GDM1 (cell line): Measurements from ENCODE around the gene EPAS1.

ENCODE experiments used
- DNase-seq: peaks from one replicate; lab custom pipeline; 2025; lab: John Stamatoyannopoulos, UW

Gene EPAS1

DNA sequence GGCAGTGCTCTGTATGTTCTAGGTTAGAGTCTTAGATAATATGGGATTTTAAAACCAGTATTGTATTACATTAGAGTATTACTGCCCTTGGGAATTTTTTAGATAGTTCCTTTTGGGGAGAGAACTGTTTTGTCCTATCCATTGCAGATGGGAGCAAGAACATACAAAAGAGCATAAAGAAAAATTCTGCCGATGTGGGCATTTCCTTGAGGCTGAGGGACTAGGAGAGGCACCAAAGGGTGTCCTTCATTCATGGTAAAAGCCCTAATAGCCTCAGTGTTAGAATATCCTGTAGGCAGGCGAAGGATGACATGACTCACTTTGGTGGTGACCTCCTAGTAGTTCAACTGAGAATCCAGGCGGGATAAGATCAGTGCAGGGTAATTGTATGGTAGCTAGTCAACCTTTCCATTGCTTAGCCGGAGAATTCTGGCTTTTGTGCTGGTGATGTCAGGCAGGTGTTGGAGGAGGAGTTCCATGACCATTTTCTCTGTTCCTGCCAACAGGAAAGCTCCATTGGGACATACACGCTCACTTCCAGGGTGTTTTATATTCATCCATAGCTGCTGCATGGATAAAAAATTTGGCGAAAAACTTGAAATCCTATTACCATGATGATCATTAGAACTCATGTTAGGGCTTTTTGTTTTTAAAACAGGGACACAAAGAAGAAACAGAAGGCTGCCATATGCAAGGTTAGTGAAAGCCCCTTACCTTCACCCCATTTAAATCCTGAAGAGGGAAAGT is 28.1 kb downstream of the EPAS1 start:
- no peak for DNase-seq

DNA sequence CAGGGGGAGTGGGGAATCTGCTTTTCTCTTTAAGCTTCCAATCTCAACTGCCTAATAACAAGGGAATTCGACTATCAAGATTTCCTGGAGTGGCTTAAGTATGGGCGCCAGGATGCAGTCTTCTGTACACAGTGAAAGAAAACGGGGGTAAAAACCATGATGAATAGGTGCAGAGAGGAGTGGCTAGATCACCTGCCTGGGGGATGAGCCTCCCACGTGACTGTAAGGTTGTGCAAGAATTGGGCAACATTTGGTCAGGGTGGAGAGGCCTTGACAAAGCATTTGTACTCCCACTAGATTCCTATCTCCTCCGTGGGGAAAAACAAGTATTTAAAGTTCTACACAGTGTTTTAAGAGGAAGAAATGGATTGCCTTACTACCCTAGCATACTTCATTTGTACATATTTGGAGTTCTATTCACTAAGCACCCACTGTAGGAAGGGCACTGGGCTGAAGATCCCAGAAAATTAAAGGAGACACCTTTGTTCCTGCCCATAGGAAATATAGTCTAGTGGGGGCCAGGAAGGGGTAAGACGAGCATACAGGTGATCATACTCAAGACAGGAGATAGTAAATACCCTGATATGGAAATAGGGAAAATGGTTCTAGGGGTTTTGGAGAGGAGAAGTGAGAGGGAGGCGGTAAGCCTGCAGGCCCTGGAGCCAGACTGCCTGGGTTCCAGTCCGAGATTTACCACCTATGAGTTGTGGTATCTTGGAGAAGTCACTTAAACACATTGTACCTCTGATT is 29.2 kb downstream of the EPAS1 start:
- no peak for DNase-seq

DNA sequence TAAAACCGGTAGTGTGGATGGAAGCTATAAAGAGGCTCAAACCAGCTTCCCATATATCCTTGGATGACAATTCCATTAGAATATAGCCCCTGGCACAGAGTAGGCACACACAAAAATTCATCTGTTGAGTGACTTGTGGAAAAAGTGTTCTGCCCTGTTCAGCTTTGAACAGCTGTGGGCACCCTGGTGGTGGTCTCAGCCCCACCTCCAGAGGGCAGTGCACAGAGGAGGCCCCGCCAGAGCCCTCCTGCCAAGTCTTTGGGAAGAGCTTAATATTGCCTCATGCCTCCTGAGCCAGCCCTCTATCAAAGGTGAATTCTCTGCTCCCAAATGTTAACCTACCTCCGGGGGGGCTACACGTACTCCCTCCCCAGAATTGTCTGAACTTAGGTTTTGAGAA is 30.4 kb downstream of the EPAS1 start:
- no peak for DNase-seq

DNA sequence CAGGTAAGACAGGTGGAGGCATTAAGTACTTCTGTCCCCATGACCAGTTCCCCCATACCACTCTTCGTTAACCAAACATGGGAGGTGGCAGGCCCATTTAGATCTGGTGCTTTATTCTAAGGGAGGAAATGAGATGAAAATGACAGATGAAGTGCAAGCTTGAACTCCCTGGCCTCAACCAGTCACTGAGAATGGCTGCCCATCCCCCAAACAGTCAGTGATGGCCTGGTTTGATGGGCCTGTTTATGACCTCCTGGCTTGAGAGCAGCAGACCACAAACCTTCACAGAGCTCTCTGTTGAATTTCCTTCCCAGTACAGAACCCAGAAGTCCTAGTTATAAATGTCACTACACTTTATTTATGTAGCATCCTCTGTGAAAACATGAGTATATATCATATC is 31.1 kb downstream of the EPAS1 start:
- no peak for DNase-seq

DNA sequence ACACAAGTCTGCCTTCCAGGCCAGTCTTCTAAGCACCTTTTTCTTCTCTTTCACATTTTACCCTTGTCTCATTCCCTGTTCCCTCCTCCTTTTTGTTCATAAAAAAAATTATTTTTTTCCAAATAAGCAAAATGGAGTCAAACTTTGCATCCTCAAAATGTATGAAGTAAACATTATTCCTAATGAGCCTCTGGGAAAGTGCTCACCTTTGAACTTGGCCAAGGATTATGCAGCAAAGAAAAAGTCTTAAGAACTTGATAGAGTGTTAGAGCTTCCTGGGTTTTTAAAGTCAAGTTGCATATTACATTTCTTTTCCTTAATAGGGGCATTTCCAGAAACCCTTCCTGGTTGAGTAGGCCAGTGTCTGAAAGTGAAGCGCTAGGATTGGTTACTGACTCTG is 31.6 kb downstream of the EPAS1 start:
- no peak for DNase-seq

DNA sequence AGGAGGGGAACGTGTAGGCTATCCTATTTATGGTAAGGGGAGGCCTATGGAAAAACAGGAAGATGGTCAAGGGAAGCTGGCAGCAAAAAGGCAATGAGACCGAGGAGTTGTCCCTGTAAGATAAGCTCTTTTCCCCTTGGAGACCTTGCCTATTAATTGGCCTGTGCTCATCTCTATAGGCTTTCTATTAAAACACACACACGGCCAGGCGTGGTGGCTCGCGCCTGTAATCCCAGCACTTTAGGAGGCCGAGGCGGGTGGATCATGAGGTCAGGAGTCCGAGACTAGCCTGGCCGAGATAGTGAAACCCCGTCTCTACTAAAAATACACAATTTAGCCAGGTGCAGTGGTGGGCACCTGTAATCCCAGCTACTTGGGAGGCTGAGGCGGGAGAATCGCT is 32.1 kb downstream of the EPAS1 start:
- no peak for DNase-seq

DNA sequence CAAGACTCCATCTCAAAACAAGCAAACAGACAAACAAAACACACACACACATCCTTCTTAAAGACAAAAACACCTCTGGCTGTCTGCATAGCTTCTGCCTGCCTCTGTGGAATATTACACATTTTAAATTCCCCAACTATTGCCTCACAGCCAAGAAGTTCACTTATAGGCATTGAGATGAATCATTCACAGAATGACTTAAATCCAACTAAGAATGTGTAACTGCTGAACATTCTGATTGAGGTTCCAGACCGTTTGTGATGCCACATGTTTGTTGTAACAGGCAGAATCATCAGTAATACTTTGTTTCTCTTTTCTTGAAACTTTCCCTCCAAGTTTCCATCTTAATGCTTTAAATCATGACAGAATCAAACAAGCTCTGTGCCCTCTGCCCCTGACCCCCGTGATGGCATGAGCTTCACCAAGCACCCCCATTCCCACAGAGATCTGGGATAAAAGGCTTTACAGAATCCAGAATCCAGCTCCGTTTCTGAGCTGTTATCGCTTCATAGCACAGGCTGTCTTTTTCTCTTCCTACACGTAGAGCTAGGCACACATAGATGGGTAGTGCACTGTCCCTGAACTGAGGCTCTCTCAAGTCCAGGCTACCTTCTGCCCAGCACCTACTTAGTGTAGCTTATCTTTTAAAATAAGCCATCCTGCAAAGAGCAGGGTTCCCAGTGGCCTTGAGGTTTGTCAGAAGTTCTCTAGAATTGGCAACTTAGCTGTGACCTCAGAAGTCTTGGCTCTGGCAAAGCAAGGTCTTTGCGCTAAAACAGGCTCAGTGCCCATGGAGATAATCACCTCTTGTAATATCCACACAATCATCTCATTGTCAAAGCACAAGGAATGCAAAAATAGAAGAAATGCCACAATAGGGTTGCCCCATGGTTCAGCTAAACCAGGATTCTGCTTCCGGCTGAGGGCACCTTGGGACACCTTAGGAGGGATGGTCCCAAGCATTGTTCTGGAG is 32.9 kb downstream of the EPAS1 start:
- no peak for DNase-seq

DNA sequence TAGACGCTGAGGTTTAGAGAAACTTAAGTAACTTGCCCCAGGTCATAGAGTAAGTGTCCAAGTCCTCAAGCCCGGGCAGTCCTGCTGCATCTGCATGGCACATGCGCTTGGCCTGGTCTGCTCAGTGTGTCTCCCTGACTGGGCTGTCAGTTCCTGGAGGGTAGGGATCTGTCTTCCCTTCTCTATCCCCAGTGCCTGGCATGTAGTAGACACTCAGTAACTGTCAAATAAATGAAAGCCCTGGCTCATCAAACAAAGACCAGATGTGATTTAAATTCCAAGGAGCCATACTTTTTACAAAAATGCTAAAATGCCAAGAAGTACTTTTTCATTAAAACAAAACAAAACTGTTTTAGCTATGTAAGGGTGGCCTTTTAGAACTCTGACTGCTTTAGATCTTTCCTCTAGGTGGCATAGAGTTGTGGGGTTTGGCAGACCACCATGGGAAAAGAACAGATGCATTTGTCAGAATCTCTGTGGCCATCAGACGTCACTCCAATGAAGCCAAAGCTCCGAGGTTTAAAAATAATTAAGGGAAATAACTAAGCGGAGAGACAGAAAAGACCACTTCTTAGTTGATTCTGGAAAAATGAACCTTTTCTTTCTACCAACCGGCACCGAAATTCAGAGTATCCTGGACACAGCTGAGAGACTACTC is 34.0 kb downstream of the EPAS1 start:
- DNase-seq, result no peak

DNA sequence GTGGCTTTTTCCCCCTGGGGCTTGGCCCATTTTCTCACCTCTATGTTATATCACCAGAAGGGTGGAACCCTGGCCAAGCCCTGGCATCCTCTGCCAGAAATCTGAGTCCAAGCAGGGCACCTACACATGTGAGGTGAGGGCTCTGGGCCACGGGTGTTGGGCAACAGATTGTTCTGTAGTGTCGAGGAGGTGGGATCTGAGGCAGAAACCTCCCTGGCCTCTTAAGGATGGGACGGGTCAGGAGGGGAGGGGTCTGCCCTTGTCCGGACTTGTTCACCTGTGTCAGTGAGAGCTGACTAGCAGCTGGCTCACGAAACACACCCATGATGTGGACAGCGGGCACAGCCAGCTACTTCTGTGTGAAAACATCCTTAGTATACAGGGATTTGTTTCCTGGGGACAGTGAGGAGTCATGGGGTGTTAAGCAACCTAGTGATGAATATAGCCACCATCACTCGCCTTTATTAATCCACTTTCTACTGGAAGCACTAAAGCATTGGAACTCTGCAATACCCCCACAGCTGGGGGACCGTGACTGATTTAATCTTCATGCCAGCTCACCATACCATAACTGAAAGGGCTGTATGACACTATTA is 35.6 kb downstream of the EPAS1 start:
- DNase-seq, result no peak

DNA sequence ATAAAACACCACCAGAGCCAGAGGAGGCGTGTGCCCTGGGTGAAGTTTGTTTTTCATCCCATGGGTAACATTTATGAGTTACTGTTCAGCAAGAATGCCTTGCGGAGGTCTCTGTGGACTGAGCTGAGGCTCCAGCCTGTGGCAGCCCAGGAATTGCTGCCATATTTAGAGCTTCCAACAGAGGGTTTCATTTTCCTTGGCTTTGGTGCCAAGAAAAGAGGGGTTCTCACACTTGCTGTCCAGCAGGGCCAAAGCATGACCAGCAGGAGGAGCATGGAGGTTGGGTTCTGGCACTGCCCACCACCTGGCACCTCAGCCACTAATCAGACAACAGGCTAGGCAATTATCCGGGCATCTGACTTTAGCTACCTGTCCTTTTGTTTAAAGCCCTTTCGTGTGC is 36.7 kb downstream of the EPAS1 start:
- DNase-seq, result no peak

DNA sequence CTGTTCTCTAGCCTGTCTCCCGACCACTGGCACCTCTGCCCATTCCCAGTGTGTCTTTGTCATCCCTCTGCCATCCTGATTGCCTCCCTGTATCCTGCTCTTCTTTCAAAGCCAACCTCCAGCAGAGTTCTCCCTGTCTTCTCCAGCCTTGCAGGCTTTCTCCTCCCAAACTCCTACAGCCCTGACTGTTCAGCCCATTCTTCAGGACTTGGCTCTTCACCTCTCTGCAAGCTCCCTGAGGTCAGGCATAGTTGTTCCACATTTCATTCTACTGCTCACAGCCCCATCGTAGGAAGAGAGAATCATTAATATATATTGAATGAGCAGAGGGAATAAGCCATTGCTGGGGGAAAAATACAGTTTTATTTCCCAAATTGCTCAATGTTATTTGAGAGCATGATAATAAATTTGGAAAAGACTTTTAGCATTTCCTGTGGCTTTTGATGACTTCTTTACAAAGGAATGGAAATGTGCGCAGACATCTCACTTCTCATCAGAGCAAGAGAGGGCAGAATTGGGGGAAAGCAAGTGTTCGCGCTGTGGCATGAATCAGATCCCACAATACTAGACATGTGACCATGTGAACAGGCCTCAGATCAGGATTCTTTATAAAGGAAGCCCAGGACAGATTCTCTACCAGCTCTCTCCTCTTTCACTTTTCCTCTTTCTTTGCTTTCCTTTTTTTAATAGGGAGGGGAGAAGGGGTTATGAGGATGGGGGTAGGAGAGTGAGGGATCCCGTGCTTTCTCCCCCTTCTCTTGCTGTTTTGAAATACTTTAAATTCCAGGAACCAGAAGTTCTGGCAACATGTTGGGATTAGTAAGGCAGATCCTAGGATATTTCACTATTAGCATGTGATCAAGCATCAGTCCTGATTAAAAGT is 37.4 kb downstream of the EPAS1 start:
- DNase-seq, result no peak

DNA sequence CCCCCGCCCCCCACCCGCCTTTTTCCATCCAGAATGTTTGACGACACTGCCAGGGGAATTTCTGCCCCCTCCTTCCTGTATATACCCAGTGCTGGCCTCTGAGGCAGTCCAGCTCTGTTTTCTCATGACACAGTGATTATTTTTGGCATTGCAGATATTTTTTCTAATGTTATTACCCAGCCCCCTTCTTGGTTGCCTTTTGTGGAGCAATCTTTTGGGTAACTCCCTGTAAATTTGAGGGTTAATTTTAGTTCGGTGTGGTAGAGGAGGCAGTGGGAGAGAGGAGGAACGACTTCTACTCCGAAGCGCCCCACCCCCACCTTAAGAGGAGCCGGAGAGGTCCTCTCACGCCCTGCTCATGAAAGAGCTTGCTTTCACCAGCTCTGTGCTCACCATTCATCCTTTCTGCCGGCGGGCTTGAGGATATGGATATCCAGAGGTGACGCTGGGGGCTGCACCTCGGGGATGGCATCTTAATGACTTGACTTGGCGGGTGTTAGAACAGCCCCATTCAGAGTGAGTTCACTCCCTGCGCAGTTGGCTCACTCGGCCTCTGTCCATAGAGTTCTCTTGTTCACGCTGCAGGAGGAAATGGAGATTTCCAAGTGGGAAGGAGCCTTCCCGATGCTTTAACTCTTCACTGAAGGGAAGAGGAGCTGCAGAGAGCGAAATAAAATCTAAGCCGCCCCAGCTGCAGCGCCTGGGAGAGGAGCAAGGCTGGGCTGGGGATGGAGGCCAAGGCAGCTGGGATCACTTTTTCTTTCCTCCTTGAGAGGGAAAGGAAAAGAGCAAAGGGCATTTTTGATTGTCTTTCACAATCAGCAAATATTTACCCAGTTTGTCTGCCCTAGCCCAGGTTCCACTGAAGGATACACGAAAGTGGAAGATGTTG is 38.4 kb downstream of the EPAS1 start:
- DNase-seq, result no peak

DNA sequence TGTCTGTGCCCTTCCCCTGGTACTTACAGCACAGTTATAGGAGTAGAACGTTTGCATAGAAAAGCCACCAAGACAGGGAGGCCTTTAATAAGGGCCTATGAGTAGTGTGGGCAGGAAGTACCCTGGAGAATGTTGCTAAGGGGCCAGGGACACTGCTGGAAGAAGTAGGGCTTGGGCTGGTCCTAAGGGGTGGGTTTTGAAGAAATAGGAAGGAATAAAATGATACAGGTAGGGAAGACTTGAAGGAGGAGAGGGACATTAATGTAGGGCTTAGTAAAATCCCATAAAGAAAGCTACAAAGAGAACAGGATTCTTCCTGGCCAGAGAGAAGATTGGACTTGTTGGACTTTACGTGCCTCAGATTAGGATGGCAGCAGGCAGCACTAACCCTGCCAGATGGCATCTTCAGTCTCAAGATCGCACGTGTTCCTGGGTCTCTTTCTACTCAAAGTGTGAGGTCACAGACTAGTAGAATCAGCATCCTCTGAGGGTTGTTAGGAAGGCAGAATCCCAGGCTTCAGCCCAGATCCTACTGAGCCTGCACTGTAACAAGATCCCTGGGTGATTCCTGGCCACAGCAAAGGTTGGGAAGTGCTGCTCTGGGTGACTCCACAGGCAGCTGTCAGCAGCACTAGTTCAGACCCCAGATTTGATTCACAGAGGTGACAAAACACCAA is 39.2 kb downstream of the EPAS1 start:
- DNase-seq, result no peak

DNA sequence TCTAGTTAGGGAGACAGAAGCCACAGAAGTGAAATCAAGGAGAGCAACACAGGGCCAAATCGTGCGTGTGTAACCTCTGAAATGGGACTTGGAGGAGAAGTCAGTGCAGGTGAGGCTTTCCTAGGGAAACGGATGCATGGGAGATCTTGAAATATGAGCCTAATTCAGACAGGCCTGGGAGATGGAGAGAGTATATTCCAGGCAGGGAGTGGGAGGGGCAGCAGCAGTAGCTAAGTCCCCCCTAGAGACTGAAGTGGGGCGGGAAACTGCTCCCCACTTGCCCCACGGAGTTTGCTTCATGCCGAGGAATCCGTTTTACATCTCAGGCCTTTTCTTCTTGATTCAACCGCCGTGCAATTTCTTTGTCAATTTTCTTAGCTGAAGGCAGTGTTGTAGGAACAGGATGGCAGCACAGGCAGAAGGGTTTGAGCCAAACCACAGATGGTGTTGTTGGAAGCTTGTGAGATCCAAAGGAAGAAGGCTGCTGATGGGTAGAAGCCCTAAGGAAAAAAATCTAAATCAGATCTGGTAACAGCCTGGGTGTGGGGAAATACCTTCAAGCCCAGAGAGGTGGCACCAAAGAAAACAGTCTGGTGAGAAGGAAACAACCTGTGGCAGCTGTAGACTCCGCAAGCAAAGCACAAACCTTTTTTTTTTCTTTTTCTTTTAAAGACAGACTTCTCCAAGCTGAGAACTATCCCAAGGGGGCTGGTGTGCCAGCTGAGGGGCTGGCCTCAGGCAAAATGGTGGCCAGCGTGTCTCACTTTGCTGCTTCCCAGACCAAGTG is 40.2 kb downstream of the EPAS1 start:
- no peak for DNase-seq

DNA sequence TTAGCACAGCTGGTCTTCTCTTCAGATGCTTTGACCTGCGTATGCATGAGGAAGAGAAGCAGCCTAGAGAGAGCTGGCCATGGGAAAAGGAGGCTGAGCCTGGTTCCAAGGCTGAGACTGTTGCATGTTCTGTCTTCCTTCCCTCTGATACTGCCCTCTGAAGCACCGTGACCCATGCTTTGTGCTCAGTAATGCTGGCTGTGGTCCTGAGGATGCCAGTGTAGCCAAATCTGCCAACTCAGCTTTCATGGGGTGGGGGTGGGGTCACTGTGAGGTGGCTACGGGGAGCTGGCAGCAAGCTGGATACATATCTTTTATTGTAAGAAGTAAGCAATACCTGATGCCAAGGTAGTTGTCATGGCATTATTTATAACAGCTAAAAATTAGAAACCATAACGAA is 41.5 kb downstream of the EPAS1 start:
- no peak for DNase-seq

DNA sequence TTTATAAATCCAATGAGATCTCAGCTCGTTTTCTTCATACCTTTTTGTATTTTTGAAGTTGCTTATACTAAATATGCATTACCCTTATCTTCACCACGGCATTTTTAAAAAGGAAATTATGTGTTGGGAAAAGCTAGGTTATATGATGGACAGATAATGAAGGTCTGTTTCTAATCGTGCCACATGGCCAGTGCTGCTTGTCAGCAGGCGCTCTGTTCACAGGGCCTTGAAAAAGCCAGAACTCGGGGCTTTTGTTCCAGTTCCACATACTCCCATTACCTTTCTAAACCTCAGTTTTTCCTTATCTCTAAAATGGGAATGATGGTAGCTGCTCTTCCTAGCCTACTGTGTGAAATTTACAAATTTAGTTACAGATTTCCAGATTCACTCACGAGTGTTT is 42.0 kb downstream of the EPAS1 start:
- DNase-seq, result no peak

DNA sequence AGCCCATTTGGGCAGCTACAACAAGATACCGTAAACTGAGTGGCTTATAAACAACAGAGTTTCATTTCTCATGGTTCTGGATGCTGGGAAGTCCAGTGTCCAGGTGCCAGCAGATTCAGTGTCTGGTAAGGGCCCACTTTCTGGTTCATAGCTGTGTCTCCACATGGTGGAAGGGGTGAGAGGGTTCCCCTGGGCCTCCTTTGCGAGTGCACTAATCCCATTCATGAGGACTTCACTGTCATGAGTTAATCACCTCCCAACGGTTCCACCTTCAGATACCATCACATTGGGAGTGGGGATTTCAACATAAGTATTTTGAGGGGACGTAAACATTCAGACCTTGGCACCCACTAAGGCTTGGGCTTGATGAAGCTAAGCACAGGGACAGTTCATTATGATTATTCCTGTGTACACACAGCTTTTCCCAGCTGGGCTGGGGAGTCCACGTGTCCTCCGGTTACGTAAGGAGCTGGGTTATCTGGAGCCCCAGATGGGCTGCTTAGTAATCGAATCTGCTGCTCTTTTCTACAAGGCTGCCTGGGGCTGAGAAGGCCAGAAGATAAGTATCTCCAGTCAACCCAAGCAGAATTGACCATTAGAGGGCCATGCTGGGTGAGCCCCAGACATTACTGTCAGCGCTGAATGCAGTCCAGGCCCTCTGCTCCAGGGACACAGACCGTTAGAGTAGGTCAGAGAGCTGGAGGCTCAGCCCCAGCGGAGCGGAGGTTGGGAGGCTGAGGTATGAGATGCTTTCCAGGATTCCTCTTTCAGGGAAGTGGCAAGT is 42.7 kb downstream of the EPAS1 start:
- no peak for DNase-seq
